Measurements from ENCODE around the gene DENND1C.

The DENND1C gene

DNA sequence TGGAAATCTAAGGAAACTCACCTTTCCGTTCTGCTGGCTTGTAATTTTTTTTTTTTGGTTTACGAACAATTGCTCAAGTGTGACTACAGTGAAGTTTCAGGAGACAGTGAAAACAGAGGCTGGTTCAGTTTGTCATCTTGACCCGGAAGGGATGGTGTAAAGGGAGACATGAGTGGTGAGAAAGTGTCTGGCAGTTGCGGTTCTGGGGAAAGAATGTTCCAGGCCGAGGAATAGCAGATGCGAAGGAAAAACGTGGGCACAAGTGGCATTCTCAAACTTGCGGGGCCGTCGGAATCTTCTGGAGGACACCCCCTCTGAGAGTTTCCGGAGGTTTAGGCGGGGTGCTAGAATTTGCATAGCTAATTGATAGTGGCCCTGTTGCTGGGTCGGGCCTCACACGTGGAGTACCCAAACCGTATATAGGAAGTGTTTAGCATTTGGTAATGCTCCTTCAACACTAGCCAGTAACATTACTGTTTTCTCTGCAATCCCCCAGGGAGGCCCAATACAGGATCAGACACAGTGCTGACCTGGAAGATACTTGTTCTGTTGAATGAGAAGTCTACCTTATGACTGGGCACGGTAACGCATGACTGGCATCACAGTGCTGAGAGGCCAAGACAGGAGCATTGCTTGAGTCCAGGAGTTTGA is 46.4 kb upstream of the DENND1C start:
- TF ChIP-seq, protein P1, sequence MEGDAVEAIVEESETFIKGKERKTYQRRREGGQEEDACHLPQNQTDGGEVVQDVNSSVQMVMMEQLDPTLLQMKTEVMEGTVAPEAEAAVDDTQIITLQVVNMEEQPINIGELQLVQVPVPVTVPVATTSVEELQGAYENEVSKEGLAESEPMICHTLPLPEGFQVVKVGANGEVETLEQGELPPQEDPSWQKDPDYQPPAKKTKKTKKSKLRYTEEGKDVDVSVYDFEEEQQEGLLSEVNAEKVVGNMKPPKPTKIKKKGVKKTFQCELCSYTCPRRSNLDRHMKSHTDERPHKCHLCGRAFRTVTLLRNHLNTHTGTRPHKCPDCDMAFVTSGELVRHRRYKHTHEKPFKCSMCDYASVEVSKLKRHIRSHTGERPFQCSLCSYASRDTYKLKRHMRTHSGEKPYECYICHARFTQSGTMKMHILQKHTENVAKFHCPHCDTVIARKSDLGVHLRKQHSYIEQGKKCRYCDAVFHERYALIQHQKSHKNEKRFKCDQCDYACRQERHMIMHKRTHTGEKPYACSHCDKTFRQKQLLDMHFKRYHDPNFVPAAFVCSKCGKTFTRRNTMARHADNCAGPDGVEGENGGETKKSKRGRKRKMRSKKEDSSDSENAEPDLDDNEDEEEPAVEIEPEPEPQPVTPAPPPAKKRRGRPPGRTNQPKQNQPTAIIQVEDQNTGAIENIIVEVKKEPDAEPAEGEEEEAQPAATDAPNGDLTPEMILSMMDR (IDR thresholded peaks at IDR 0.05; ENCODE audit: low read depth, low read length) = no peak
- H3K4me3 ChIP-seq (replicated peaks in 1 of 2; ENCODE audit: low read depth in 2 of 2, low read length in 2 of 2) = no peak overlapping the region
- DNase-seq (ENCODE audit: low read depth in 2 of 2) = no peak

DNA sequence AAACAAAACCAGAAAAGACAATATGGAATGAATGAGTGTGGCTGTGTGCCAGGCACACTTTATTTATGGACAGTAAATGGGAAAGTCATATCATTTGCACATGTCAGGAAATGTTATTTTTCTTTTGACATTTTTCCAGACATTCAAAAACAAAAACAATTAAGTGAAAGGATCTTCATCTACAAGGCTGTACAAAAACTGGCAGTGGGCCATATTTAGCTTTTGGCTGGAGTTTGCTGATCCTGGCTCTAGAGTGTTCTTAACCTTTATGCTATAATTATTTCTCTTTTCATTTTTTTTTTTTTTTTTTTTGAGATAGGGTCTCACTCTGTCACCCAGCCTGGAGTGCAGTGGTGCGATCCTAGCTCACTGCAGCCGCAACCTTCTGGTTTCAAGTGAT is 42.7 kb upstream of the DENND1C start:
- peak in 1 of 2 donors; percentile 32 for DNase-seq (ENCODE audit: low read depth in 2 of 2)
- H3K4me3 ChIP-seq (replicated peaks in 1 of 2; ENCODE audit: low read depth in 2 of 2, low read length in 2 of 2) = no peak overlapping the region

DNA sequence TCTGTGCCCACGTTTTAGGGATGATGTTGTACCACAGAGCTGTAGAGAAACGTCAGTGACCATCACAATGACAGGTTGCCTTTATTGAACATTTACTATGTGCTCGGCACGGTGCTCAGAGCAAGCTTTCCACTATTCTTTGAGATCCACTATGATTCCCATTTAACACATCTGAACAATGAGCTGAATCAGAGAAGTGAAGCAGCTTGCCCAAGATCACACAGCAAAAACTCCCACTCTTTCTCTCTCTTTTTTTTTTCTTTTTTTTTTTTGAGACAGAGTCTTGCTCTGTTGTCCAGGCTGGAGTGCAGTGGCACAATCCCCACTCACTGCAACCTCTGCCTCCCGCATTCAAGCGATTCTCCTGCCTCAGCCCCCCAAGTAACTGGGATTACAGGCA is 41.1 kb upstream of the DENND1C start:
- DNase-seq (ENCODE audit: low read depth in 2 of 2) = no peak
- TF ChIP-seq, protein P1 (IDR thresholded peaks at IDR 0.05; ENCODE audit: low read depth, low read length) = no peak
- H3K4me3 ChIP-seq (replicated peaks in 1 of 2; ENCODE audit: low read depth in 2 of 2, low read length in 2 of 2) = no peak overlapping the region

More for the DNA sequence above, 42.7 kb upstream of the DENND1C start:
- TF ChIP-seq, protein P1 (IDR thresholded peaks at IDR 0.05; ENCODE audit: low read depth, low read length) = no peak

DNA sequence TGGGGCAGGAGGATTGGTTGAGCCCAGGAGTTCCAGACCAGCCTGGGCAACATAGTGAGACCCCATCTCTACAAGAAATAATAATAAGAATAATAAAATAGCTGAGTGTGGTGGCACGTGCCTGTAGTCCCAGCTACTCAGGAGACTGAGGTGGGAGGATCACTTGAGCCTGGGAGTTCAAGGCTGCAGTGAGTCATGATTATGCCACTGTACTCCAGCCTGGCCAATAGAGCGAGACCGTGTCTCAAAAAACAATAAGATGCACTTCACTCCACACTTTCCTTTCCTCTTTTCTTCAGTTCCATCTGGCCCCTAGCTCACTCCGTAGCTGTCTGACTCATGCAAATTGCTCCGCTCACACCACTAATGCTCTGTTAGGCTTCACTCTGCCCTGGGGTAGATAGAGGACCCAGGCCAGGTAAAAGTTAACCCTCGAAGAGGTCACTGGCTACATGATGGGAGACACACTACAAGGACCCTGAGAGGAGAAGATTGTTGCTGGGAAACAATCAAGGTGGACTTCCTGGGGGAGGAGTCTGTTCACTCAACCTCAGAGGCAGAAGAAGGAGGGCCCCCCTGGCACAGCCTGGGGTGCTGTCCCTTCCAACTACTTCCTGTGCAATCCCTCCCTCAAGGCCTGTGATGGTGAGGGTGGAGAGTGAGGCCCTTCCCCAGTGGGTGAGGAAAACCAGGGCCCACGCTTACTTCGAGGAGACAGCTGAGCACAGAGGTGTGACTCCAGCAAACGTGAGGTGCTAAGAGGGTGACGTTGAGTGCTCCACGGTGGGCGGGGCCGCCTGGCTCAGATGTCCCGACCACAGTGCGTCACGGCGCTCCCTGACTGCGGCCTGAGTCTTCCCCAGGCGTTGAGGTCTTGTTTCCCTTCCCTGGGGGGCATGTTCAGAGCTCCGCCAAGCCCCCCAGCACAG is 40.4 kb upstream of the DENND1C start:
- peak in 1 of 2 donors; percentile 53 for DNase-seq (ENCODE audit: low read depth in 2 of 2)
- TF ChIP-seq, protein P1 (IDR thresholded peaks at IDR 0.05; ENCODE audit: low read depth, low read length) = no peak
- H3K4me3 ChIP-seq (replicated peaks in 1 of 2; ENCODE audit: low read depth in 2 of 2, low read length in 2 of 2) = no peak overlapping the region

DNA sequence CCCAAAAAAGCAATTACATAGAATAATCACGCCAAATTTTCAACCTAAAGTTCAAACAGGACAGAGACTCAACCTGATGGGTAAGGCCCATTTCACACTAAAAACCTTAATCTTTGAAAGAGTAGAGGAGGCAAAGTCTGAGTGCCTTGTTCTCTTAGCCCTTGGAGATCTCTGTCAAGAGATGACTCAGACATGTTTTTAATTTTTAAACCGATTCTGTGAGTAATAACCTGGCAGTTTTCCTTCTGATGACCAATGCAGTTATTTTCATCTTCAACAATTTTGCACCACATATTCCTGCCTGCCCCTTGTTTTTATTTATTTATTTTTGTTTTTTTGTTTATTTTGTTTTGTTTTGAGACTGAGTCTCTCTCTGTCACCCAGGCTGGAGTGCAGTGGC is 37.7 kb upstream of the DENND1C start:
- TF ChIP-seq, protein P1 (IDR thresholded peaks at IDR 0.05; ENCODE audit: low read depth, low read length) = no peak
- H3K4me3 ChIP-seq (replicated peaks in 1 of 2; ENCODE audit: low read depth in 2 of 2, low read length in 2 of 2) = no peak overlapping the region
- DNase-seq (ENCODE audit: low read depth in 2 of 2) = peak; percentile 73 to 90

DNA sequence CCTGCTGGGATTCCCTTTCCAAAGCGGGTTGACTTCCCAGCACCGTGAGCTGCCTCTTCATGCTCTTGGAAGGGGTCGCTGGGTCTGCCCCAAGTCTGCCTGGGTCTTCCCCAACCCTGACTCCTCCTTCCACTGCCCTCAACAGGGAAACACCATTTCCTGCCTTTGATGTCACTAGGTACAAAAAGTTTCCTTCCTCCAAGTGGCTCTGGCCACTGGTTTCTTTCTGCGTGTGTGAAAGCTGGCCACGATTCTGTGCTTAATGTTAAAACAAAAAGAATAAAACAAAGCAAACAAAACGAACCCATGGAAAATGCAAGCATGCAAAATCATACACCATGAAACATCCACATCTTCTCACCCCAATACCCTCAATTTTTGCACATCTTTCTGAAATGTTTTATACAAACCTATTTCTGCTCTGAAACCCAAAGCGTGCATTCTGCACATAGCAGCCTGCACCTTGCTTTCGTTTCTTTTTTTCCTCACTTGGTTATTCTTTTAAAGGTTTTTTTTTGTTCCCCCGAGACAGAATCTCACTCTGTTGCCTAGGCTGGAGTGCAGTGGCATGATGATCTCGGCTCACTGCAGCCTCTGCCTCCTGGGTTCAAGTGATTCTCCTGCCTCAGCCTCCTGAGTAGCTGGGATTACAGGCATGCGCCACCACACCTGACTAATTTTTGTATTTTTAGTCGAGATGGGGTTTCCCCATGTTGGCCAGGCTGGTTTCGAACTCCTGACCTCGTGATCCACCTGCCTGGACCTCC is 36.7 kb upstream of the DENND1C start:
- TF ChIP-seq, protein P1 (IDR thresholded peaks at IDR 0.05; ENCODE audit: low read depth, low read length) = no peak
- no peak for DNase-seq (ENCODE audit: low read depth in 2 of 2)
- H3K4me3 ChIP-seq (replicated peaks in 1 of 2; ENCODE audit: low read depth in 2 of 2, low read length in 2 of 2) = no peak overlapping the region

Measured in cardiac fibroblast (primary cell).